HCT116 (cell line): ENCODE data around the gene YAP1.

Experiments
- CBX3 ChIP-seq: IDR thresholded peaks from 2 replicates; pipeline ENCODE4 v1.6.1; 2012; ENCODE audit warnings: low read depth
- CEBPB ChIP-seq: IDR thresholded peaks from 2 replicates; pipeline ENCODE4 v1.6.1; 2012; ENCODE audit warnings: low read depth
- CTCF ChIP-seq, 3 experiments: fragments of 200-600 bp in 1 of 3; sonication (generic) in 1 of 3; IDR thresholded peaks in 2 of 3; conservative IDR thresholded peaks in 1 of 3; 2 replicates each; pipeline ENCODE4 v1.5.1; 2012 to 2017; ENCODE audit warnings: low read depth in 2 of 3, low read length in 2 of 3, antibody characterized with exemption in 1 of 3, borderline replicate concordance in 1 of 3, control low read depth in 1 of 3, mild to moderate bottlenecking in 1 of 3, mixed read lengths in 1 of 3, mixed run types in 1 of 3, moderate library complexity in 1 of 3; ENCODE audit not compliant: insufficient read depth in 1 of 3
- EZH2 ChIP-seq: fragments of 200-600 bp; sonication (generic); IDR thresholded peaks from 2 replicates; pipeline ENCODE4 v1.6.1; 2017; ENCODE audit warnings: antibody characterized with exemption, mixed run types
- JUND ChIP-seq: IDR thresholded peaks from 2 replicates; pipeline ENCODE4 v1.6.1; 2012
- MAX ChIP-seq: IDR thresholded peaks from 2 replicates; pipeline ENCODE4 v1.6.1; 2012
- POLR2A ChIP-seq: IDR thresholded peaks from 2 replicates; pipeline ENCODE4 v1.7.0; 2011; ENCODE audit warnings: borderline replicate concordance; ENCODE audit not compliant: insufficient read depth, insufficient read length; ENCODE audit errors: extremely low read depth
- POLR2AphosphoS5 ChIP-seq: IDR thresholded peaks from 2 replicates; pipeline ENCODE4 v1.6.1; 2011; ENCODE audit warnings: mild to moderate bottlenecking, low read depth, low read length, moderate library complexity
- RAD21 ChIP-seq: IDR thresholded peaks from 2 replicates; pipeline ENCODE4 v1.6.1; 2012; ENCODE audit warnings: low read depth, mild to moderate bottlenecking
- REST ChIP-seq: IDR thresholded peaks from 2 replicates; pipeline ENCODE4 v1.6.1; 2012; ENCODE audit warnings: low read depth
- SRF ChIP-seq: IDR thresholded peaks from 2 replicates; pipeline ENCODE4 v1.6.1; 2012; ENCODE audit warnings: low read depth
- TCF7L2 ChIP-seq: IDR thresholded peaks from 2 replicates; pipeline ENCODE4 v1.7.0; 2011; ENCODE audit warnings: borderline replicate concordance, inconsistent platforms; ENCODE audit not compliant: insufficient read depth, insufficient read length; ENCODE audit errors: extremely low read depth

GRCh38 chr11:102179371-102179770, 69.1 kb downstream of the YAP1 start:
- TF ChIP-seq POLR2A (no peak), CEBPB (no peak), CTCF (IDR thresholded peaks at IDR 0.05 in 2 of 3, conservative IDR thresholded peaks at IDR 0.05 in 1 of 3; ENCODE audit: borderline replicate concordance in 1 of 3, insufficient read depth in 1 of 3, low read depth in 2 of 3, low read length in 2 of 3) (no peak), TCF7L2 (no peak), POLR2AphosphoS5 (no peak), REST (no peak), JUND (no peak), MAX (no peak), CBX3 (no peak), SRF (no peak), EZH2 (no peak), RAD21 (no peak)
